B cell (primary cell): Measurements from ENCODE around the gene MAN1B1. TPM values are rescaled to one million over a fixed set of nuclear protein-coding genes. Genes with fewer than 3 reads are reported as not detected.

Source experiments
- ATAC-seq: fragments of 200-7000 bp; cut with Tn5 transposase; one replicate; pipeline ENCODE4 v1.10.0; 2021; ENCODE audit warnings: low read depth, mild to moderate bottlenecking, moderate number of reproducible peaks, moderate library complexity
- CTCF ChIA-PET: fragments of 350-600 bp; sonication (Branson Sonifier 250); formaldehyde crosslinking; loops from one replicate; lab custom pipeline; 2021; ENCODE audit warnings: antibody characterized with exemption, inconsistent platforms; lab: Charles Lee
- POLR2A ChIA-PET: fragments of 350-600 bp; sonication (Branson Sonifier 250); formaldehyde crosslinking; loops from one replicate; lab custom pipeline; 2021; ENCODE audit warnings: antibody characterized with exemption; lab: Charles Lee
- DNase-seq: peaks from one replicate; pipeline ENCODE4 v3.0.0; 2013
- H2AFZ ChIP-seq: 2 replicates; pipeline ENCODE4 v1.6.1; 2012; ENCODE audit warnings: mild to moderate bottlenecking, low read depth, low read length; ENCODE audit not compliant: insufficient read depth, poor library complexity, severe bottlenecking
- H3K27ac ChIP-seq, 2 donors: 1 replicate in 1 of 2; 2 replicates in 1 of 2; pipeline ENCODE4 v1.5.1; 2012 to 2013; ENCODE audit warnings: low read length in 2 of 2, mild to moderate bottlenecking in 2 of 2, moderate library complexity in 1 of 2
- H3K27me3 ChIP-seq, 4 experiments: fragments of 200-600 bp in 1 of 4; sonication (generic) in 1 of 4; replicated peaks in 1 of 4; 1 replicate in 2 of 4; 2 replicates in 2 of 4; pipeline versions ENCODE4 v1.6.1 to v1.7.0; 2013 to 2016; ENCODE audit warnings: low read length in 3 of 4, mild to moderate bottlenecking in 2 of 4, mixed read lengths in 1 of 4, moderate library complexity in 1 of 4; ENCODE audit not compliant: insufficient read depth in 4 of 4, control insufficient read depth in 3 of 4; ENCODE audit errors: control extremely low read depth in 1 of 4
- H3K36me3 ChIP-seq, 2 experiments: replicated peaks in 1 of 2; 1 replicate in 1 of 2; 2 replicates in 1 of 2; pipeline versions ENCODE4 v1.6.1 to v1.7.1; 2013; ENCODE audit warnings: low read length in 1 of 2; ENCODE audit not compliant: insufficient read depth in 2 of 2, control insufficient read depth in 1 of 2; ENCODE audit errors: control extremely low read depth in 1 of 2, extremely low read depth in 1 of 2
- H3K4me1 ChIP-seq, 2 donors: fragments of 200-600 bp in 1 of 2; sonication (generic) in 1 of 2; 1 replicate in 1 of 2; 2 replicates in 1 of 2; pipeline versions ENCODE4 v1.5.1 to v1.6.1; 2013 to 2017; ENCODE audit warnings: low read length in 2 of 2; ENCODE audit not compliant: control insufficient read depth in 2 of 2, insufficient read depth in 2 of 2
- H3K4me2 ChIP-seq: replicated peaks from 2 replicates; pipeline ENCODE3; 2012; ENCODE audit warnings: mild to moderate bottlenecking, low read depth, low read length; ENCODE audit not compliant: poor library complexity, severe bottlenecking
- H3K4me3 ChIP-seq, 5 experiments: fragments of 200-600 bp in 1 of 5; sonication (generic) in 1 of 5; 1 replicate in 3 of 5; 2 replicates in 2 of 5; pipeline versions ENCODE4 v1.5.1 to v1.7.0; 2011 to 2016; ENCODE audit warnings: low read length in 4 of 5, mild to moderate bottlenecking in 4 of 5, low read depth in 2 of 5, control low read depth in 1 of 5, moderate library complexity in 1 of 5; ENCODE audit not compliant: insufficient read depth in 1 of 5; ENCODE audit errors: control extremely low read depth in 1 of 5, extremely low read depth in 1 of 5
- H3K79me2 ChIP-seq: fragments of 200-600 bp; sonication (generic); one replicate; pipeline ENCODE4 v1.6.0; 2016; ENCODE audit warnings: low read length; ENCODE audit not compliant: control insufficient read depth, insufficient read depth
- H3K9ac ChIP-seq: fragments of 200-600 bp; sonication (generic); 2 replicates; pipeline ENCODE4 v1.6.1; 2017; ENCODE audit warnings: mild to moderate bottlenecking, low read length, moderate library complexity
- H3K9me3 ChIP-seq, 3 donors: one replicate each; pipeline versions ENCODE4 v1.6.1 to v1.7.1; 2013; ENCODE audit warnings: low read length in 2 of 3; ENCODE audit not compliant: control insufficient read depth in 2 of 3, insufficient read depth in 1 of 3; ENCODE audit errors: control extremely low read depth in 1 of 3
- H4K20me1 ChIP-seq: 2 replicates; pipeline ENCODE4 v1.6.0; 2012; ENCODE audit warnings: mild to moderate bottlenecking, low read length; ENCODE audit not compliant: insufficient read depth, control insufficient read depth, poor library complexity, severe bottlenecking
- H3K27ac Mint-ChIP-seq: one replicate; pipeline ENCODE4 v1.8.0; 2021; ENCODE audit warnings: mixed read lengths
- H3K27me3 Mint-ChIP-seq: one replicate; pipeline ENCODE4 v1.8.0; 2021; ENCODE audit warnings: mixed read lengths
- H3K4me1 Mint-ChIP-seq: one replicate; pipeline ENCODE4 v1.8.0; 2021; ENCODE audit warnings: mixed read lengths
- H3K4me3 Mint-ChIP-seq: one replicate; pipeline ENCODE4 v1.8.0; 2021; ENCODE audit warnings: mixed read lengths
- H3K9me3 Mint-ChIP-seq: one replicate; pipeline ENCODE4 v1.8.0; 2022; ENCODE audit warnings: mixed read lengths; ENCODE audit not compliant: insufficient read depth
- CTCF ChIP-seq: fragments of 200-600 bp; IDR thresholded peaks from one replicate; pipeline ENCODE4 v1.8.0; 2022; ENCODE audit warnings: antibody characterized with exemption, mild to moderate bottlenecking
- EZH2 ChIP-seq: IDR thresholded peaks from 2 replicates; pipeline ENCODE4 v1.6.1; 2012; ENCODE audit warnings: borderline replicate concordance, low read depth, mild to moderate bottlenecking, moderate library complexity, low read length; ENCODE audit not compliant: insufficient read depth, poor library complexity, severe bottlenecking
- WGBS: methylation state at CpG from one replicate; pipeline ENCODE4 v1.1.5; 2013; ENCODE audit warnings: missing lambda C conversion rate; ENCODE audit not compliant: insufficient coverage; 5-methylcytosine and 5-hydroxymethylcytosine counted together
- intact Hi-C: fragments of 100-400 bp; cut with micrococcal nuclease; formaldehyde crosslinking; loops from one replicate; pipeline ENCODE4 v1.10.0; 2022
- polyA plus RNA-seq: library from polyadenylated mRNA; depleted of rRNA; stranded (reverse); fragments of >200 nt; gene quantifications from 2 replicates; pipeline ENCODE4 v1.2.3, GENCODE V29; 2012
- total RNA-seq, 2 donors: library from RNA; stranded (reverse); fragments of 120-200 nt in 1 of 2; gene quantifications; 1 replicate in 1 of 2; 2 replicates in 1 of 2; pipeline versions ENCODE4 v1.2.3 to v1.2.4, GENCODE V29; 2013 to 2022

The MAN1B1 gene
- total and polyA plus RNA-seq, 2 donors (not counting 1 experiment from before 2014, with no cell fraction given): 47.0 to 68.4 TPM

- H3K4me1 Mint-ChIP-seq: peaks cover 19% of the 10 kb centered on the region
- Histone ChIP-seq H4K20me1 (peaks cover 8% of the 10 kb centered on the region), H3K9me3 (peaks cover 0 to 7% (median 0%) of the 10 kb centered on the region in 3 donors), H3K4me3 (peak overlapping the region in 2 of 5 experiments; percentile 15 to 47), H3K9ac (no peak overlapping the region), H3K36me3 (no peaks in the 10 kb centered on the region), H3K4me2 (peak overlapping the region; percentile 79), H2AFZ (no peak overlapping the region), H3K27ac (no peak overlapping the region), H3K27me3 (peaks cover 0 to 15% (median 1%) of the 10 kb centered on the region in 4 experiments), H3K79me2 (no peaks in the 10 kb centered on the region), H3K4me1 (peaks cover 16 to 31% of the 10 kb centered on the region in 2 donors)
- H3K9me3 Mint-ChIP-seq: no peaks in the 10 kb centered on the region
- ChIA-PET POLR2A (interaction anchor here (0.6 to 2.4 kb wide), 4 partner anchors 16 to 158 kb away, joined by 3 to 19 read pairs (median 8); partner anchors contain the start of genes MAN1B1 and RNF224), CTCF (interaction anchor here (0.5 to 6.7 kb wide), 11 partner anchors 10 to 227 kb away, joined by 3 to 49 read pairs (median 5); partner anchors contain the start of genes ABCA2, AJM1, MAN1B1 and NPDC1)
- intact Hi-C loops: loop anchor here (1.0 to 5.0 kb wide), 3 partner anchors 17 to 131 kb away; partner anchors contain the start of genes FUT7, MAN1B1 and TPRN
- DNase-seq: no peak
- ATAC-seq: no peak
- peak overlapping the region; percentile 16 for H3K4me3 Mint-ChIP-seq
- TF ChIP-seq EZH2 (no peak), CTCF (no peak)
- no peak overlapping the region for H3K27ac Mint-ChIP-seq
- WGBS: 6% methylated on average over 52 of the region's 52 CpGs
- peaks cover 3% of the 10 kb centered on the region for H3K27me3 Mint-ChIP-seq
These were observed 17.2 kb upstream of the MAN1B1 start for GRCh38 chr9:137069508-137070091.
